Stimulated activated CD4-positive, alpha-beta T cell treated with anti-CD3 and anti-CD28 coated beads, Interleukin-12 subunit alpha, Interleukin-12 subunit beta, amount 100 ng/mL, for 24 hours (primary cell): ENCODE results near the gene TLR8.

ENCODE experiments used
- DNase-seq, 2 experiments: peaks; one replicate each; pipeline ENCODE4 v3.0.0-alpha.2; 2020; ENCODE audit warnings: low read depth in 2 of 2

The TLR8 gene

GRCh38 chrX:12965131-12965940 lies 58.9 kb downstream of the TLR8 start:
- DNase-seq: no peak

- no peak for DNase-seq
Measured at GRCh38 chrX:12966151-12966550, 59.7 kb downstream of the TLR8 start.

- no peak for DNase-seq
Measured at GRCh38 chrX:12967711-12968465, 61.5 kb downstream of the TLR8 start.

- DNase-seq: no peak
Measured at GRCh38 chrX:12970691-12971202, 64.3 kb downstream of the TLR8 start.

GRCh38 chrX:12971282-12972003 lies 65.0 kb downstream of the TLR8 start:
- no peak for DNase-seq

- DNase-seq: no peak
Measured at GRCh38 chrX:12972243-12972642, 65.8 kb downstream of the TLR8 start.
